Raji (cell line): Measurements from ENCODE around the gene PAOX.

ENCODE experiments used
- POLR2A ChIP-seq: IDR thresholded peaks from 2 replicates; pipeline ENCODE4 v1.6.1; 2011; ENCODE audit warnings: low read depth, low read length, control low read depth; ENCODE audit not compliant: insufficient read depth

Gene PAOX

GRCh38 chr10:133343558-133343957, 35.5 kb upstream of the PAOX start:
- no peak for TF ChIP-seq POLR2A

DNA sequence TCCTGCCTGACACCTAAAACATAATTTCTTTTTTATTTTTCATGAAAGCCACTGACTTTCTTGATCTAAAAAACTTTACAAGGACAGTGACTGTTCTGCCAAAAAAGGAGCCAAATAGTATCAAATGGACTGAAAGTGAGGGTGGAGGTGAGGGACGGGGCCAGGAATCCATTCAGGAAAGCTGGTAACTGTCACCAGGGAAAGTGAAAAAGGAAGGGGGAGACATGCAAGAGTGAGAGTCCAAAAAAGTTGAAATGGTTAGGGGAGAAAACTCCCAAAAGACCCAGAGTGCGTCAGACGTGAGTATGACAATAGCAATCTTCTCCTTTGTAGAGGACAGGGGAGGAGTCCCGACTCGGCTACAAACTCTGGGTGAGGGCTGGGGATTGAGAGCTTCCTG, 34.8 kb upstream of the PAOX start:
- no peak for TF ChIP-seq POLR2A

GRCh38 chr10:133346413-133346812, 32.6 kb upstream of the PAOX start:
- TF ChIP-seq POLR2A: no peak

- TF ChIP-seq POLR2A: no peak
Measured at GRCh38 chr10:133347710-133348517, 31.1 kb upstream of the PAOX start.

DNA sequence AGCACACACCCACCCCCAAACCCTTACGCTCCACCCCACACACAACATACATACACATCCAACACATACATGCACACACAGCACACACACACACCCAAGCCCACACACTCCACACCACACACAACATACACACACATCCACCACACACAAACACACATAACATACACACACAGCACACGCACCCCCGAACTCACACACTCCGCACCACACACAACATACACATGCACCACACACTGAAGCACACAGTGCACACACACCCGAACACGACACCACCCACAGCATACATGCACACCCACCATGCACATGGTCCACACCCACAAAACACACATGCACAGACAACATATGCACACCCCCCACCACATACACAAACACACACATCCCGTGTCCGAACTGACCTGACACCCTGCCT, 29.9 kb upstream of the PAOX start:
- no peak for TF ChIP-seq POLR2A

- no peak for TF ChIP-seq POLR2A
Measured at GRCh38 chr10:133349577-133350011, 29.5 kb upstream of the PAOX start.

DNA sequence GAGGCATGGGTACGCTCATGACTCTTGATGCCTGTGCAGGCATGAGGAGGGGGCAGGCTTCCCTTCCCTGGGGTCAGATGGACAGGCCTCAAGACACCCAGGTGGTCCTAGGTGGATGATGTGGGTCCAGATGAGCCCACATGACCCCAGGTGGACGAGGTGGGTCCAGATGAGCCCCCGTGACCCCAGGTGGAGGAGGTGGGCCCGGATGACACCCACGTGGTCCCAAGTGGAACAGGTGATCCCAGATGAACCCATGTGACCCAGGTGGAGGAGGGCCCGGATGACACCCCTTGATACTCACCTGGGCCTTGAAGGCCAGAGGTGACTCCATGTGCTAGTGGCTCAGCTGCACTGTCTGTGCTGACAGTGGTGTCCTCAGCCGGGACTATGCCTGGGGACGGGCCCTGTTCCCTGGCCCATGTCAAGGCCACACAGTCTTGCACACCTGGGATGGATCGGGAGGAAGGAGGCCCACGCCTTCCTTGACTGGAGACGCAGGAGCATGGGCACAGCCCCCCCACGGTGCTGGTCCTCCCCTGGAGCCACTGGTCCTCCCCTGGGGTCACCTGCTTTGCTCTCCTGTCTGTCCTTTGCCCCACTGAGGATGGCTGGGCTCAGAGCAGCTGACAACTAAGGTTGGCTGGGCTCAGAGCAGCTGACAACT, 28.6 kb upstream of the PAOX start:
- no peak for TF ChIP-seq POLR2A

- no peak for TF ChIP-seq POLR2A
Measured at GRCh38 chr10:133350950-133351329, 28.1 kb upstream of the PAOX start.

GRCh38 chr10:133351408-133352318, 27.4 kb upstream of the PAOX start:
- no peak for TF ChIP-seq POLR2A

DNA sequence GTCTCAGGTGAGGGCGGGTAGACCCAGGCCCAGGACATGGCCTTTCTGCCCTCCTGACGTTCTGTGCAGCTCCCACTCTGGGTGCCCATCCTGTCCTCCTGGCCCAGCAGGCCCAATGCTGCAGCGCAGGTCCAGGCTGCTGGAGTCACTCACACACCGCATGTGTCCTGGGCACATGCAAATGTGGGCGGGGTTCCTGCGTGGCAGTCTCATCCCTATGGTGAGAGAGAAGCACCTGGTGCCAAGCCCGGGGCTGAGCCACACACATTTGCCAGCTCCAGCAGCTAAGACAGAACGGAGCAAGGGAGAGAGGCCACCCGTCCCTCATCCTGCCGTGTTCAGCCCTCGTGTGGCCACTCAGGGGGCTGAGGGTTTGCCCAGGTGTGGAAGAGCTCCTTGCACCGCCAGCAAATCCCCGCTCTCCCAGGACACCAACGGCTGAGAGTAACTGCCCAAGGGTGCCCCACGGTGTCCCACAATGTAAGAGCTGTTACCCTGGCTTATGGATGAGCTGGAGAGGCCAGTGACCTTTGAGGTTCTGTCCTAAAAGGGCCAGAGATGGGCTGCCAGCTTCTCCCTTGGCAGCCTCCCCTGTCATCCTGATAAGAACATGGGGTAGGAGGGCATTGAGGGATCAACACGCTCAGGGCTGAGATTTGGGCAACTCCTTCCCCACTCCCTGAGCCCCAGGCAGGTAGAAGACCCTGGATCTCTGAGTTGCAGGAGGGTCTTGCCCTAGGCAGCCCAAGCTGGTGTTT, 25.7 kb upstream of the PAOX start:
- TF ChIP-seq POLR2A: no peak

GRCh38 chr10:133353988-133354605, 25.0 kb upstream of the PAOX start:
- TF ChIP-seq POLR2A: no peak

DNA sequence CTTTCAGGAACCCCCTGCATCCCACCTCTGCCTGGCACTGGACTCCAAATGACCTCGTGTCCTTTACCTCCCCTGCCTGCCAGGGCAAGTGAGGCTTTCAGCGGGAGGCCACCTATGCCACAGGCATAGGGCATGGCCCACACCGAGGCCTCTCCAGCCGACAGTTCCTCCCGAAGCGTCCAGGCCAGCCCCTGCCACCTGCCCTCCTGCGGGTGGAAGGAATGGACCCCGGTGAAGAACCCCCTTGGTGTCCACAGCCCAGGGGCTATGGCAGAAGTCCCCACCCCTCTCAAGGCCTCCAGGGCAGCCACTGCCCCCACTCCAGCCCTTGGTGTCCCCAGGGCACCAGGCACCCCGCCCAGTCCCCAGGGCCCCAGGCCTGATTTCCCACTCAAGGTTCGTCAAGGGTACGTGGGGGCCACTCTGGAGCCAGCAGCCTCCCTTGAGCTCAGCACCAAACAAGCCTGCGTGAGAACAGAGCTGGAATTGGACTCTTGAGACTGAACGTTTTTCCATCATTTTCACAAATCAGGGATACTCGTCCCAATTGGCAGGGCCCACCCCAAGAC, 24.3 kb upstream of the PAOX start:
- no peak for TF ChIP-seq POLR2A

GRCh38 chr10:133355266-133355665, 23.8 kb upstream of the PAOX start:
- no peak for TF ChIP-seq POLR2A

DNA sequence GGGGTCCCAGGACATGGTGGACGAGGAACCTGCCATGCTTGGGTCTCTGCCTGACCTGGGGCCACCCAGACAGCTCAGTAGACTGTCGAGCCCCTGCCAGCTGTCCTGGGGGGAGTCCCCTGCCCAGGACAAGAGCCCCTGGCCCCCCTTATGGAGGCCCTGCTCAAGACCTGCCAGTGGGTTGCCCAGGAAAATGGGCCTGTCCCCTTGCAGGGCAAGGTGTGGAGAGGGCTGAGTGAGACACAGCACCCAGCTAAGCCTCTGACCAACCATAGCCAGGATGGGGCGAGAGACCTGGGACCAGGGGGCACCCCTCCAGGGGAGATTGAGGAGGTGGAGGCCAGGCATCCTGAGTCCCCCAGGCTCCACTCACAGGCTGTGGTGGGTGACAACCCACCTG, 23.1 kb upstream of the PAOX start:
- TF ChIP-seq POLR2A: no peak

DNA sequence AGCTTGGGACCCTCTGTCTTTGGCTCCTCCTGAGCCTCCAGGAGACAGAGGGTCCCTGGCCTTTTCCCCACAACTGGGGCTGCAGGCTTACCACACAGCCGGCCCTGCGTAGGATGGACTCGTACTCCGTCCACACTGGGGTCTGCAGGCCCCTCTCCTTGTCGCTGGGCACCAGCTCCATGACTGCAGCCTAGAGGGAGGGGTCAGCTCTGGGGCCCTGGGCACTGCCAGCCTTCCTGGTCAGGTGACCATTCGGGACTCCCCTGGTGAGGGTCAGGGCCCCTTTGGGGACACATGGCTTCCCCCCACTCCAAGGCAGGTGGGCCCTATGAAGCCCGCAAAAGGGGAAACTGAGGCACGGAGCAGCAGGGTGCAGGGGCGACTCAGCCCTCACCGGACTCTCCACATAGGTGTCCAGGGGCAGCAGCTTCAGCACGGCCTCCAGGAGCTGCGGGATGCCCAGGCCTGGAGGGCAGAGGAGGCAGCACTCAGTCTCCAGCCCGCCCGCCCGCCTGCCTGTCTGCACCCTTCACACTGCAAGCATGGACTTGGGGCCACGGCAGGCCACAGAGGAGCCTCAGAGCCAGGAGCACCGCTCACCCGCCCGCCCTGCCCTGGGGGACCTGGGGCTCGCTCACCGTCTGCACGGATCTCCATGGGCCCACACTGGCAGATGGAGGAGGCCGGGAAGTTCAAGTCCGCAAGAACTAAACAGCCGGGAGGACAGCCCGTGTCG, 22.3 kb upstream of the PAOX start:
- no peak for TF ChIP-seq POLR2A
